Raji (cell line): Measurements from ENCODE around the gene SH3PXD2B.

Source experiments
- POLR2A ChIP-seq: IDR thresholded peaks from 2 replicates; pipeline ENCODE4 v1.6.1; 2011; ENCODE audit warnings: low read depth, low read length, control low read depth; ENCODE audit not compliant: insufficient read depth

The SH3PXD2B gene

DNA sequence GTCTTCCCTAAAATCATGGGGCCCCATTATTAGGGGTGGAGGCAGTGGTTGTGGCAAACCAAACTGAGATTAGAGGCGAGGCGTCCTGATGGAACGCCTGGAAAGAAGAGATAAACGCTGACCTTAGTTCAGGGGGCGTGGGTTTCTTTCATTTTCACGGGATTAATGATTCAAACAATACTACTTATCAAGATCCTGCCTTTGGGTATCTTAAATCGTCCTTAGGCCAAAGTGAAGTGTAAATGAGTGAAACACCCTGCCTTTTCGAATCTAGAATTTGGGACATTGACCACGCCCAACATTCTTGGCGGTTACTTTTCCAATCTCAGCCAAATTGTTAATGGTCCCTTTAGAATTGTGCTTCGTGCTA lies 169.7 kb downstream of the SH3PXD2B start:
- TF ChIP-seq POLR2A, result no peak; the same call in 1 of the 2 replicates

DNA sequence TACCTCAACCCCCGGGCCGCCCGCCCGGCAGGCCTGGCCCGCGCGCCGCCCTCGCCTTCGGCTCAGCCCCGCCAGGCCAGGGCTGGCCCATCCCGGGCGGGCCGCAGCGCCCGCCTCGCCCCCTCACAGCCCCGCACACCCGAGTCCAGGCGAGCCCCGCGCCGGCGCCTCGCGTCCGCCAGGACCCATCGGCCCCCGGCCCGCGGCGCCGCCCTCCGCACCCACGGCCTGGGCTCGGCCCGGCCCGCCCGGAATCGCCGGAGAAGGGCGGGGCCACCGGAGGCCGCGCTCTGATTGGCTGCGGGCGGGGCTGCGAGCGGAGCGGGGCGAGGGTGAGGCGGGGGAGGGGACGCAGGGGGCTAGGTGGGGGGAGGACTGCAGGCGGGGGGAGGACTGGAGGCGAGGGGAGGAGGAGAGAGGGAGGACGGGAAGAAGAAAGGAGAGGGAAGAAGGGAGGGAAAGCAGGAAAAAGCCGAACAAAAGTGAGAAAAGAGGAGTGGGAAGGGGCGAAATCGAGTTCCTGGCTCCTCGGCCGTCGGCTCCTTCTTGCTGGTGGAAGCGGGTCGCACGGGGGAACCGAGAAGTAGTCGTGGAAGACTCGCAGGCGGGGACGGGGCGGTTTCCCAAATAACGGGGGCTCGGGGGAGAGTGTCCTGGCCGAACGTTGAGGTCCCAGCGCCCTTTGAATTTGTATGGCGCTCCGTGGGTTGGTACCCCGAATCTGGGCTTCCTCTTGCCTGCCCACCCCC lies 170.3 kb downstream of the SH3PXD2B start:
- TF ChIP-seq POLR2A, result peak; percentile 59

DNA sequence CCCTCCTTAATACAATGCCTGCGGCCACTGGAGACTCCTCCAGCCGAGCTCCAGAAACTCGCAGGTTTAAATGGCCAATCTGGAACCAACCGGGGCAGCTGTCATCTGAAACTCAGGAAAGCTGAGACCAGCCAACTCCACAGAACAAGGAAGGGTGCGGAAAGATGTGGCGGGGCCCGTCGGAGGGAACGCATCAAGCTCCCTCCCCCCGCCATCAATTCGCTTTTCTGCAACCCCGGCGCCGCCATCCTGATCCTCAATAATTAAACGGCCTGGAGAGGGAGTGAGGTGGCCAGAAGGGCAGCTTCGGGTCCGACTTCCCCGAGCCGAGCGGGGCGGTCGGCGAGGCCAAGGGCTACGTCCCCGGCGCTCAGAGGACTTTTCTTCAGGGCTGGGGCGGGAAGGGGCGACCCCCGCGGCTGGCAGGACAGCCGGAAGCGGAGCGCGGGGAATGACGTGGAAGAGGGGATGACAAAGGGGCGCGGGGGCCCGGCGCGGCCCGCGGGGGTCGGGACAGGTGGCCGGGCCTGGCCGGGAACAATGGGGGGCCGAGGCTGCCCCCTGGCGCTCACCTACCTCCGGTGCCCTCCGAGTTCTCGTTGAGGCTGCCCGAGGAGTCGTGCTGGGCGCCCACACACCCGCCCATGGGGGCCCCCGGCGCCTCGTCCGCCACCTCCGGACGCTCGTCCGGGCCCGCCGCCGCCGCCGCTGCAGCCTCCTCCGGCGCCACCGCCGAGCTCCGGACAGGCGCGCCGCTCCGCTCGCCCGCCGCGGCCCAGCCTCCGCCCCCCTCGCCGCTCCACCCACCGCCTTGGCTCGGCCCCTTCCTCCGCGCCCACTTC lies 171.1 kb downstream of the SH3PXD2B start, which contains the start of gene UBTD2:
UBTD2 (minus strand) TSS at position 745 of the 842 bp plus-strand sequence; CDS start at position 646, 99 bp downstream.
- no peak; the same call in 1 of the 2 replicates for TF ChIP-seq POLR2A

GRCh38 chr5:172282272-172283019 lies 171.9 kb downstream of the SH3PXD2B start:
- TF ChIP-seq POLR2A, result no peak

GRCh38 chr5:172281346-172281745 lies 173.0 kb downstream of the SH3PXD2B start:
- no peak for TF ChIP-seq POLR2A

GRCh38 chr5:172280929-172281328 lies 173.4 kb downstream of the SH3PXD2B start:
- no peak for TF ChIP-seq POLR2A

DNA sequence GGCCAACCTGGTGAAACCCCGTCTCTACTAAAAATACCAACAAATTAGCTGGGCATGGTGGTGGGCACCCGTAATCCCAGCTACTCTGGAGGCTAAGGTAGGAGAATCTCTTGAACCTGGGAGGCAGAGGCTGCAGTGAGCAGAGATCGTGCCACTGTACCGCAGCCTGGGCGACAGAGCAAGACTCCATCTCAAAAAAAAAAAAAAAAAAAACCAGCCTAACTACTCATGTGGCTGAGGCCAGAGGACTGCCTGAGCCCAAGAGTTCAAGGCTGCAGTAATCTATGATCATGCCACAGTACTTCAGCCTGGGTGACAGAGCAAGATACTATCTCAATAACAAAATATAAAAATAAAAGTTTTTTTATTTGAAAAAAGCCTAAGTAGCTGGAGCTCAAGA lies 174.0 kb downstream of the SH3PXD2B start:
- TF ChIP-seq POLR2A, result no peak

DNA sequence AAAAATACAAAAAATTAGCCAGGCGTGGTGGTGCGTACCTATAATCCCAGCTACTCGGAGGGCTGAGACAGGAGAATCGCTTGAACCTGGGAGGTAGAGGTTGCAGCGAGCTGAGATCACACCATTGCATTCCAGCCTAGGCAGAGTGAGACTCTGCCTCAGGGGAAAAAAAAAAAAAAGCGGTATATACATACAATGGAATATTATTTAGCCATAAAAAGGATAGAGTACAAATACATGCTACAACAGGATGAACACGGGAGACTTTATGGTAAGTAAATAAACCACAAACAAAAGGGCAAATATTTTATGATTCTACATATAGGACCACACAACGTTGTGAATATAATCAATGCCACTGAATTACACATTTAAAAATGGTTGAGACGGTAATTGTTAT lies 176.0 kb downstream of the SH3PXD2B start:
- TF ChIP-seq POLR2A, result no peak

- no peak for TF ChIP-seq POLR2A
Observed at GRCh38 chr5:172276214-172276613, 178.1 kb downstream of the SH3PXD2B start.
